Tibial nerve (tissue), 4 donors: Measurements from ENCODE around the gene EXOC3L1.

Experiments used
- CTCF ChIP-seq, 5 experiments: fragments of 200-600 bp in 3 of 5; fragments of 450-650 bp in 2 of 5; sonication (generic) in 3 of 5; IDR thresholded peaks; one replicate each; pipeline ENCODE4 v1.5.1; 2016 to 2019; ENCODE audit warnings: antibody characterized with exemption in 5 of 5, mild to moderate bottlenecking in 3 of 5, moderate library complexity in 2 of 5
- EP300 ChIP-seq, 2 donors: sonication (generic); formaldehyde crosslinking; IDR thresholded peaks; one replicate each; pipeline ENCODE4 v1.6.1; 2017; ENCODE audit warnings: antibody characterized with exemption in 2 of 2, mild to moderate bottlenecking in 1 of 2

- TF ChIP-seq CTCF (IDR thresholded peaks at IDR 0.05) (no peak), EP300 (IDR thresholded peaks at IDR 0.05) (no peak)
These were observed 48.5 kb downstream of the EXOC3L1 start for GRCh38 chr16:67141391-67141790.
